Right ventricle myocardium inferior (tissue), 1 donor: Measurements from ENCODE around the gene LRFN2. TPM values are rescaled to one million over a fixed set of nuclear protein-coding genes. Genes with fewer than 3 reads are reported as not detected.

Source experiments
- ATAC-seq: fragments of 200-7000 bp; cut with Tn5 transposase; one replicate; pipeline ENCODE4 v1.9.1; 2020; ENCODE audit warnings: mild to moderate bottlenecking, moderate library complexity
- DNase-seq: peaks from one replicate; pipeline ENCODE4 v3.0.0; 2021; ENCODE audit errors: missing footprints
- intact Hi-C: fragments of 100-400 bp; cut with DNase I; formaldehyde crosslinking; loops from one replicate; pipeline ENCODE4 v1.11.0; 2022
- total RNA-seq: library from RNA; stranded (reverse); fragmentation: NEBNext Ultra II Directional; extraction: Animal tissue kit (Norgen Biotek cat#: 25700); gene quantifications from one replicate; pipeline ENCODE4 v1.2.1, GENCODE V29; 2021
- donor health status: DM: no; HTN: yes; CAD: no; lungs with severe emphysema.

LRFN2 gene
- total RNA-seq, 1 donor from 2014 or later = not detected

DNA sequence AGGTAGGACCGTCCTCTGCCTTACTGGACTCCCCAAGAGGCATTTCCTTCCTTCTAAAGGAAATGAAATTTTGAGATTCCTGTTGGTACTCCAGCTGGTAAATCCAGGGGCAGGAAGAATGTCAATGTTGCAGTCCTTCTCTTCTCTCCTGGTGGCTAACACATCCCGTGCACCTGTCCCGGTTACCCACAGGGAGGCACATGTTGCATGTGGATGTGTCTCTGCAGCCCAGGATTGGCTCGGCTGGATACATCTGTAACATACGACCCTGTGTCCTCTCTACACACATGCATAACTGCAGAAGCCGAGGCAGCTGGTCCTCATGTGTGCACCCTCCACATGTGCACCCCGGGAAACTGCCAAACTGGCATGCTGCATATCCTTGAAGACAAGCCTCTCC is 1.3 kb upstream of the LRFN2 start:
- ATAC-seq = no peak
- intact Hi-C loops = loop anchor here (5.0 kb wide), 1 partner anchor 261 kb away; no protein-coding TSS in a partner anchor
- DNase-seq = no peak

DNA sequence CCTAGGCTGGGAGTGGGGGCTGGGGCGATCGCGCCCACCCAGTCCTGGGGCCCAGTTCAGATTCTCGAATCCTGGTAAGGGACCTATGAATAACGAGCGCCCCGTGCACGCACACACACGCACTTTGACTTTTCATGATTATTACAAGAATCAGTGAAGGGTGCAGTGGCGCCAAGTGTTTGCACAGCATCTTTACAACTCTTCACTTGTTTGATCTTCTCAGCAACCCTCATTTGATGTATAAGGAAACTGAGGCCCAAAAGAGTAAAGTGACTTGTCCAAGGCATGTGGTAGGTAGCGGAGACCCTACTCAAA is 863 bp upstream of the LRFN2 start:
- no peak for ATAC-seq
- intact Hi-C loops = loop anchor here (5.0 kb wide), 1 partner anchor 261 kb away; no protein-coding TSS in a partner anchor
- no peak for DNase-seq

DNA sequence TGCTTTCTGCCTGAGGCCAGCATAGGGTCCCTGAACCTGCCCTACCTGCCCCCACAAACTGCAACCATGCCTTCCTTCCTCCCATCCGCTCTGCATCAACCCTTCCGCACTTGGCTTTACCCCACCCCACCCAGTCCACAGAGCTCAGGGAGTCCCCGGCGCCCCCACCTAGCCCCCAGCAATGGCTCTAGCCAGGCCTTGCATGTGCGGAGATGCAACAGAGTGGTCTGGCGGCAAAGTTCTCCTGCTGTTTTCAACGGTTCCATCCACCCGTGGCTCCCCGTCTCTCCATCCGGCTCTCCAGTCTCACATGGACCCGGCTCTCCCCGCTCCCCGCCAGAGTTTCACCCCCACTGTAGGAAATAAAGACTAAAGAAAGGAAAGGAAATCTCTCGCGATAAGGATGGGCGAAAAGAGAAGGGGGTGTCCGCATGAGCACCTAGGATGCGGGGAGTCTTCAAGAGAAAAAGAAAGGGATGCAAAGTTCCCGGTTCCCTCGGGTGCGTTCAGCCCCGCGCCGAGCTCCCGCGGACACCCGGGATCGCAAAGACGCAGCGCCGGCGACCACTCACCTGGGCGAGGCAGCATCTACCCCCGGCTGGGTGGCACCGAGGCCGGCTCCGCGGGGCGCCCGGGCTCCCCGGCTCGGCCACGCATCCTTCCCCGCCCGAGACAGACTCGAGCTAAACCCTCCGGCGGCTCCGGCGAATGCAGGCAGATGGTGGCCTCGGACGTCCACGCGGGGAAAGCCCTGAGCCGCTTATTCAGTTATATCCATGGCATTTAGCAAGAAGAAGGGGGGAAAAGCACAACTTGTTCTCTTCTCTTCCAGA is 579 bp downstream of the LRFN2 start:
- peak; percentile 65 for DNase-seq
- intact Hi-C loops = loop anchor here (5.0 kb wide), 1 partner anchor 259 kb away; no protein-coding TSS in a partner anchor
- no peak for ATAC-seq

- no peak for ATAC-seq
- intact Hi-C loops = loop anchor here (5.0 kb wide), 1 partner anchor 258 kb away; no protein-coding TSS in a partner anchor
- no peak for DNase-seq
Observed at GRCh38 chr6:40585651-40586269, 1.4 kb downstream of the LRFN2 start.

DNA sequence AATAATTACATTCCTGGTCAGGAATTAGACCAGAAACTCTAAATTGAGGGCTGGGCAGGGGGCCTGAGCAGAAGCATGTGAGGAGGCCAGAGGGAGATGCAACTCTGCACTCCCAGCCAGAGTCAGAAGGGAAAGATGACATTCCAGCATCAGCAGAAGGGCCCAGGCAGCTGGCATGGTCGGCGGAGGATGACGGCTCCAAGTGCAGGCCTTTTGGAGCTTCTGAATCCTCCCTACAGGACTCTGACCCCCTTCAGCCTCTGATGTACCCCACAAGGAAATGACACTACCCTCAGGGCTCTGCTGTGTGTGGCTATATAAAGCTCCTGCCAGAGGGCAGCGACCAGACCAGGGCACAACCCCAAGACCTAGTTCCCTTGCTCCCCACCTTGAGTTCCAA is 1.9 kb downstream of the LRFN2 start:
- DNase-seq = no peak
- intact Hi-C loops = loop anchor here (5.0 kb wide), 1 partner anchor 258 kb away; no protein-coding TSS in a partner anchor
- no peak for ATAC-seq

GRCh38 chr6:40584741-40585140 is 2.4 kb downstream of the LRFN2 start:
- no peak for DNase-seq
- no peak for ATAC-seq
- intact Hi-C loops = loop anchor here (5.0 kb wide), 1 partner anchor 257 kb away; no protein-coding TSS in a partner anchor

- intact Hi-C loops = no loop called here
- DNase-seq (no peak), ATAC-seq (no peak)
Observed at GRCh38 chr6:40583709-40584108, 3.5 kb downstream of the LRFN2 start.

GRCh38 chr6:40582892-40583291 is 4.3 kb downstream of the LRFN2 start:
- intact Hi-C loops = no loop called here
- DNase-seq (no peak), ATAC-seq (no peak)

DNA sequence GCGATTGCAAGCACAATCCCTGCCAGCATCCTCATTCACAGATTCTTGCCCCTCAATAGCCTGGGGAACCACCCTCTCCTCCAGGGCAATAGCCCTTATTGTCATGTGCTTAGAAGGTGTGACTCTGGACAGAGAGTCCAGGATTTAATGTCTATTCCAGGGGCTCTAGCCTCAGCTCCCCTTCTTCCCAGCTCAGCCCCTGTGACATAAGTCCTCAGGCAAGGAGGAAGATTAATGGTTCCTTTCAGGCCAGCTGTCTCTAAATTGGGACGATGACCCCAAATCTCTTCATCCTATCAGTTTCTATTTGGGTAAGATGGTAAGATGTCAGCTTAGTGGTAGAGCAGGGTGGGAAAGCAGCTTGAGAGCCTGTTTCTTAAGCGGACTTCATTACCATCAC is 8.1 kb downstream of the LRFN2 start:
- intact Hi-C loops = no loop called here
- DNase-seq = no peak
- ATAC-seq = no peak

DNA sequence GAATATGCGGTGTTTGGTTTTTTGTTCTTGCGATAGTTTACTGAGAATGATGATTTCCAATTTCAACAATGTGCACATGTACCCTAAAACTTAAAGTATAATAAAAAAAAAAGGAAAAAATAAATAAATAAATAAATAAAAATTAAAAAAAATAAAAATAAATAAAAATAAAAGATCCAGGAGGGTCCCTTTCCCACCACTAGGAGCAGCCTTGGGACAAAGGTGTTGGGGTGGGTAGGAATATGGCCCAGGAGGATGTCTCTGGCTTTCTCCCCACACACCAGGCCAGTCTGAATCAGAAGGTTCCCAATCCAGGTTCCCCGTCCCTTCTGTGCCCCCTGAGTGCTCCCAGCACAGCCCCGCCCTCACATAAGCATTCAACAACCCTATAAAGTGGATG is 9.5 kb downstream of the LRFN2 start:
- no peak for DNase-seq
- ATAC-seq = no peak
- intact Hi-C loops = no loop called here

GRCh38 chr6:40573221-40573620 is 13.9 kb downstream of the LRFN2 start:
- ATAC-seq = no peak
- no peak for DNase-seq
- intact Hi-C loops = no loop called here

- DNase-seq (no peak), ATAC-seq (no peak)
- intact Hi-C loops = no loop called here
Observed at GRCh38 chr6:40569162-40569910, 17.8 kb downstream of the LRFN2 start.

DNA sequence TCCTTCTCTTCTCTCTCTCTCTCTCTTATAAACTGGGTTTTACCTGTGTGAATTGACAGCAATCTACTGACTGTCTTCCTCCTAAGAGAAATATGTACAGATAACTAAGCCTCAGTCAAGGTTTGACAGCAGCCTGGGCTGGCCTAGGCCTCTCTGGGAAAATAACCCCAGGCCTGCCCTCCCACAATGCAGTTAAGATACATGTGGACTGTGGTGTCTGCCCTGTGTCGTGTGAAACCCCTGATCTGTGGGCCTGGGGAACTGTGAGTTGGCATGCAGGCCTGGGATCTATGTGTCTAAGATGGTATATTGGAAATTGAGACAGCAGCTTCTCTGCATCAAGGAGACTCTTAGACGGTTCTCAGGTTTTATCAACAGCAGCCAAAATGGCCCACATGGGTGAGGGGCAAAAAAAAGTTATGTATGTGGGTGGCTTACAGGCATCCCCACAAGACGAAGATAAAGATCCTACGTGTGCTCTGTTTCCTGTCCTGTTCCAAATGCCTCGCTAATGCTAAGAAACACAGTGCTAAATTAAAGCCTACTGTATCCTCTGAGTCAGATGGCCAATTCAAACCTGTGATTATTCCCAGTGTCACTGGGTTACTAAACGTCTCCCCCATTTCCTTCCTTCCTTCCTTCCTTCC is 19.0 kb downstream of the LRFN2 start:
- ATAC-seq (no peak), DNase-seq (no peak)
- intact Hi-C loops = no loop called here

GRCh38 chr6:40563111-40563510 is 24.1 kb downstream of the LRFN2 start:
- no peak for ATAC-seq
- no peak for DNase-seq
- intact Hi-C loops = no loop called here

DNA sequence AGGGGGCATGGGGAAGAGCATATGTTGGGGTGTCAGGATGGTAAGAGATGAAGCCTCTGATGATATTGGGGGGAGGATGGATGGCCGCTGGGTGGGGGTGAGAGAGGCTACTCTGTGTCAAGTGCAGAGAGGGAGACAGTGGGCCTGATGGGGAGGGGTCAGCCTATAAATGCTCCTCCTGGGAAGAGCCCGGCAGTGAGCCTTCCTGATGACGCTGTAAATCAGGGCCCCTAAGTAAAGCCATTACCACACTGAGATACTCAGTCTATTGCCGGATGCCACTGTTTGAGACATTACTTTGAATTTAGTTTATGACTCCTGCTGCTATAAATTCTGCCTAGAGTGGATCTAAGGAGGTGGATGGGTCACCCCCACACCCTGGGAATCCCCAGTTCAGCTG is 28.1 kb downstream of the LRFN2 start:
- no peak for ATAC-seq
- intact Hi-C loops = no loop called here
- DNase-seq = no peak

DNA sequence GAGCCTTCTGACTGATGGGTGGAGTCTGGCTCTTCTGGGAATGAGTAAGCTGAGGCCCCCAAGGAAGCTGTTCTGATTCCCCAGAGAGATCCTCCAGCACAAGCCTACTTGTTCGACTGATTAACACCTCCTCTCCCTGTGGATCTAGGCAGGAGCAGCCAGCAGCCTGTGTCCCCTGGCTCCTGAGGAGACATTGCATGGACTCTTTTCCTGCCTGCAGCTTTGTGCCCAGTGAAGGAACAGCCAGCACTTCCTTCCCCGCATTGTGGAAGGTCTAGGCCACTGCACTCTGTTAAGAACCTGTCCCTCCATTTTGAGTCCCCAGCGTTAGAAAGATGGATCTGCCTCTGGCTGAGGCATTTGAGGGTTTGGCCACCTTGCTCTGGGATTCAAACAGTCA is 29.1 kb downstream of the LRFN2 start:
- ATAC-seq (no peak), DNase-seq (no peak)
- intact Hi-C loops = no loop called here

DNA sequence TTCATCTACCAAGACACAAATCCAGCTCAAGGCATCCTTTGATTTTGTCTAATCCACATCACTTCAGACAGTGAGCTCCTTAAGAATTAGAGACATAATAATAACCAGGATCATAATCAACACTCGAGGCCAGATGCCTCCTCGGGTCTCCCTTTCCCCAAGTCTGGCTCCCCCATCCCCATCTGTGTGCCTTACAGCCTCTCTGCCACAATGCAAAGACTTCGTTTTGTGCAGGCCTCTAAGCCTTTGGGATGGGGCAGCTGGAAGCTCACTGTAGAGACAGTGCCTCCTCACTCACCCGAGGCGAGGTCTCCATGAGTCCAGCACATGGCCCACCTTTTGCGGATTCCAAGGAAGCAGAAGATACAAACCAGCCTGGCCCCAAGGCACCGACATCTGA is 30.3 kb downstream of the LRFN2 start:
- ATAC-seq = no peak
- intact Hi-C loops = no loop called here
- DNase-seq = no peak

GRCh38 chr6:40556023-40556422 is 31.1 kb downstream of the LRFN2 start:
- ATAC-seq = no peak

DNA sequence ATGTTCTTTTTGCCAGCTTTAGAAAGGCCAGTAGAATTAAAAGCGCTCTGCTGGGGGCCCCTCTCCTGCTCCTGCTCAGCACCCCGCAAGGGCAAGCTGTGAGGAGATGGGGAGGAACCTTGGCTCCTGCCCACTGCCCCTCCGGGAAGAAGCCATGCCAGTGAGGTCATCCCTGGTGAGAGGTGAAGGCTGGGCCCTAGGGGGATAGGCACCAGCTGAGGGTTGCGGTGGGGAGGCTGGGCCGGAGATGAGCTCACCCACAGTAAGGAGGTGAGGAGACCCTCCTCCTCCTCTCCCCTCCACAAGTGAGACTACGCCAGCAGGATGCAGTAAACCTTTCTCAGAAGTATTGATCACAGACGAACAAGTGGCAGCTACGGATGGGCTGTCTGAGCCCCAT is 32.1 kb downstream of the LRFN2 start:
- no peak for DNase-seq
- ATAC-seq = no peak
- intact Hi-C loops = no loop called here

More at GRCh38 chr6:40556023-40556422, 31.1 kb downstream of the LRFN2 start:
- DNase-seq = no peak
- intact Hi-C loops = no loop called here
